MM.1S (cell line): ENCODE measurements around the gene PIEZO1.
A peak's percentile ranks its signal among the peaks of the same experiment; 100 is the strongest.
"Not testable (repeated sequence)": the region's sequence is repeated elsewhere in the genome, so short reads cannot be mapped to it uniquely, and the experiment has no call there.

Experiments
- DNase-seq: peaks from one replicate; pipeline ENCODE4 v3.0.0-alpha.2; 2015
- H2AFZ ChIP-seq: fragments of 300-600 bp; sonication (generic); 2 replicates; pipeline ENCODE4 v1.6.0; 2016; ENCODE audit warnings: antibody characterized with exemption, low read length
- H3F3A ChIP-seq: fragments of 300-600 bp; sonication (generic); 2 replicates; pipeline ENCODE4 v1.6.1; 2016; ENCODE audit warnings: mild to moderate bottlenecking, antibody characterized with exemption, low read length, moderate library complexity, mixed read lengths; ENCODE audit not compliant: insufficient read depth
- H3K27ac ChIP-seq: fragments of 300-600 bp; sonication (generic); 2 replicates; pipeline ENCODE4 v1.5.1; 2016; ENCODE audit warnings: mild to moderate bottlenecking, low read length
- H3K27me3 ChIP-seq: fragments of 300-600 bp; sonication (generic); replicated peaks from 2 replicates; pipeline ENCODE4 v1.6.0; 2016; ENCODE audit warnings: low read length; ENCODE audit not compliant: insufficient read depth
- H3K36me3 ChIP-seq: fragments of 300-600 bp; sonication (generic); replicated peaks from 2 replicates; pipeline ENCODE4 v1.6.1; 2016; ENCODE audit warnings: mild to moderate bottlenecking, low read length, mixed read lengths; ENCODE audit not compliant: insufficient read depth
- H3K4me1 ChIP-seq: fragments of 300-600 bp; sonication (generic); 2 replicates; pipeline ENCODE4 v1.6.1; 2016; ENCODE audit warnings: low read length, mixed read lengths
- H3K4me2 ChIP-seq: fragments of 300-600 bp; sonication (generic); 2 replicates; pipeline ENCODE4 v1.6.0; 2016; ENCODE audit warnings: low read depth, low read length
- H3K4me3 ChIP-seq: fragments of 300-600 bp; sonication (generic); 2 replicates; pipeline ENCODE4 v1.5.1; 2016; ENCODE audit warnings: low read length, mixed read lengths
- H3K79me2 ChIP-seq: fragments of 300-600 bp; sonication (generic); 2 replicates; pipeline ENCODE4 v1.6.1; 2016; ENCODE audit warnings: mixed run types, low read length, mixed read lengths
- H3K9ac ChIP-seq: fragments of 300-600 bp; sonication (generic); 2 replicates; pipeline ENCODE4 v1.6.1; 2016; ENCODE audit warnings: low read length, mixed read lengths
- H3K9me2 ChIP-seq: fragments of 300-600 bp; sonication (generic); replicated peaks from 2 replicates; pipeline ENCODE4 v1.6.1; 2016; ENCODE audit warnings: mild to moderate bottlenecking, low read length, mixed read lengths; ENCODE audit not compliant: insufficient read depth
- H3K9me3 ChIP-seq: fragments of 300-600 bp; sonication (generic); replicated peaks from 2 replicates; pipeline ENCODE4 v1.6.1; 2016; ENCODE audit warnings: mild to moderate bottlenecking, low read length, mixed read lengths; ENCODE audit not compliant: insufficient read depth
- H4K20me1 ChIP-seq: fragments of 300-600 bp; sonication (generic); 2 replicates; pipeline ENCODE4 v1.6.1; 2016; ENCODE audit warnings: mild to moderate bottlenecking, low read length, moderate library complexity, mixed read lengths; ENCODE audit not compliant: insufficient read depth
- CTCF ChIP-seq: fragments of 300-600 bp; sonication (generic); IDR thresholded peaks from 2 replicates; pipeline ENCODE4 v1.5.1; 2016; ENCODE audit warnings: antibody characterized with exemption, low read length, mixed read lengths
- EZH2 ChIP-seq: fragments of 300-600 bp; sonication (generic); optimal IDR thresholded peaks from 2 replicates; pipeline ENCODE3; 2017; ENCODE audit warnings: low read depth, mild to moderate bottlenecking, antibody characterized with exemption, low read length, mixed read lengths
- EZH2phosphoT487 ChIP-seq: fragments of 300-600 bp; sonication (generic); IDR thresholded peaks from 2 replicates; pipeline ENCODE4 v1.6.1; 2018; ENCODE audit warnings: antibody characterized with exemption, low read length

Gene PIEZO1

GRCh38 chr16:88789594-88789993, 4.6 kb upstream of the PIEZO1 start:
- H3K4me2 ChIP-seq, result no peak overlapping the region

GRCh38 chr16:88788749-88789148, 3.7 kb upstream of the PIEZO1 start:
- not testable (repeated sequence) for H3K79me2 ChIP-seq, H3F3A ChIP-seq, H3K9me3 ChIP-seq, H3K27ac ChIP-seq, H3K4me1 ChIP-seq, DNase-seq, H3K36me3 ChIP-seq, H3K4me3 ChIP-seq, H3K9me2 ChIP-seq, H3K4me2 ChIP-seq, H2AFZ ChIP-seq, H4K20me1 ChIP-seq, H3K9ac ChIP-seq, H3K27me3 ChIP-seq

More at GRCh38 chr16:88789594-88789993, 4.6 kb upstream of the PIEZO1 start:
- no peaks in the 10 kb centered on the region for H3K36me3 ChIP-seq
- peaks cover 3% of the 10 kb centered on the region; the same call in 1 of the 2 replicates for H3K4me1 ChIP-seq
- peaks cover 1% of the 10 kb centered on the region; the same call in 1 of the 2 replicates for H3K79me2 ChIP-seq
- H3K9me3 ChIP-seq, result no peaks in the 10 kb centered on the region
- no peaks in the 10 kb centered on the region for H3K27me3 ChIP-seq
- DNase-seq, result no peak
- no peak overlapping the region for H3K27ac ChIP-seq
- H2AFZ ChIP-seq, result no peak overlapping the region
- H3K9me2 ChIP-seq, result no peaks in the 10 kb centered on the region
- no peaks in the 10 kb centered on the region for H4K20me1 ChIP-seq
- TF ChIP-seq EZH2phosphoT487 (no peak), EZH2 (no peak), CTCF (no peak)
- no peaks in the 10 kb centered on the region for H3F3A ChIP-seq
- H3K9ac ChIP-seq, result no peak overlapping the region
- H3K4me3 ChIP-seq, result no peak overlapping the region

- no peak for DNase-seq
- Histone ChIP-seq H3K36me3 (no peaks in the 10 kb centered on the region), H3K27ac (no peak overlapping the region), H2AFZ (no peak overlapping the region), H4K20me1 (no peaks in the 10 kb centered on the region), H3K9me2 (no peaks in the 10 kb centered on the region), H3K4me1 (peaks cover 3% of the 10 kb centered on the region; the same call in 1 of the 2 replicates), H3K9ac (no peak overlapping the region), H3K79me2 (peaks cover 20% of the 10 kb centered on the region), H3F3A (peaks cover 14% of the 10 kb centered on the region), H3K9me3 (no peaks in the 10 kb centered on the region), H3K4me2 (no peak overlapping the region), H3K27me3 (no peaks in the 10 kb centered on the region), H3K4me3 (no peak overlapping the region)
- TF ChIP-seq EZH2, result no peak
- no peak for TF ChIP-seq CTCF
- TF ChIP-seq EZH2phosphoT487, result no peak
These were observed 2.7 kb upstream of the PIEZO1 start for GRCh38 chr16:88787579-88788314.

GRCh38 chr16:88784856-88785105, 239 bp downstream of the PIEZO1 start:
- Histone ChIP-seq H4K20me1 (no peaks in the 10 kb centered on the region), H3K4me1 (peaks cover 16% of the 10 kb centered on the region; the same call in 1 of the 2 replicates), H3K9me2 (no peaks in the 10 kb centered on the region), H3K4me2 (no peak overlapping the region), H3K27me3 (no peaks in the 10 kb centered on the region), H3K36me3 (no peaks in the 10 kb centered on the region), H3K4me3 (peak overlapping the region; percentile 77), H3K27ac (peak overlapping the region; percentile 88; the same call in 1 of the 2 replicates), H3K9ac (peak overlapping the region; percentile 77), H2AFZ (no peak overlapping the region), H3K79me2 (peaks cover 49% of the 10 kb centered on the region), H3K9me3 (no peaks in the 10 kb centered on the region), H3F3A (peaks cover 21% of the 10 kb centered on the region)
- no peak for DNase-seq
- TF ChIP-seq CTCF (no peak), EZH2phosphoT487 (no peak), EZH2 (no peak)
